HL-60 (cell line): Measurements from ENCODE around the gene PSMD2.

ENCODE experiments used
- POLR2AphosphoS5 ChIP-seq: IDR thresholded peaks from 2 replicates; pipeline ENCODE4 v1.6.1; 2012; ENCODE audit warnings: low read depth
- TF ChIP-seq, protein P1 (sequence below): IDR thresholded peaks from one replicate; pipeline ENCODE4 v1.5.1; 2011; ENCODE audit warnings: low read length, control low read depth, inconsistent platforms; ENCODE audit not compliant: insufficient read depth

- no peak for TF ChIP-seq POLR2AphosphoS5
- TF ChIP-seq, protein P1, sequence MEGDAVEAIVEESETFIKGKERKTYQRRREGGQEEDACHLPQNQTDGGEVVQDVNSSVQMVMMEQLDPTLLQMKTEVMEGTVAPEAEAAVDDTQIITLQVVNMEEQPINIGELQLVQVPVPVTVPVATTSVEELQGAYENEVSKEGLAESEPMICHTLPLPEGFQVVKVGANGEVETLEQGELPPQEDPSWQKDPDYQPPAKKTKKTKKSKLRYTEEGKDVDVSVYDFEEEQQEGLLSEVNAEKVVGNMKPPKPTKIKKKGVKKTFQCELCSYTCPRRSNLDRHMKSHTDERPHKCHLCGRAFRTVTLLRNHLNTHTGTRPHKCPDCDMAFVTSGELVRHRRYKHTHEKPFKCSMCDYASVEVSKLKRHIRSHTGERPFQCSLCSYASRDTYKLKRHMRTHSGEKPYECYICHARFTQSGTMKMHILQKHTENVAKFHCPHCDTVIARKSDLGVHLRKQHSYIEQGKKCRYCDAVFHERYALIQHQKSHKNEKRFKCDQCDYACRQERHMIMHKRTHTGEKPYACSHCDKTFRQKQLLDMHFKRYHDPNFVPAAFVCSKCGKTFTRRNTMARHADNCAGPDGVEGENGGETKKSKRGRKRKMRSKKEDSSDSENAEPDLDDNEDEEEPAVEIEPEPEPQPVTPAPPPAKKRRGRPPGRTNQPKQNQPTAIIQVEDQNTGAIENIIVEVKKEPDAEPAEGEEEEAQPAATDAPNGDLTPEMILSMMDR: no peak
These were observed 59.2 kb downstream of the PSMD2 start for GRCh38 chr3:184358124-184358767.
